ENCODE data around the gene NR2F1. TPM values are rescaled to one million over a fixed set of nuclear protein-coding genes. Genes with fewer than 3 reads are reported as not detected.

NR2F1 gene
- 0.76 and 1.2 TPM in 2 replicates for total RNA-seq

DNA sequence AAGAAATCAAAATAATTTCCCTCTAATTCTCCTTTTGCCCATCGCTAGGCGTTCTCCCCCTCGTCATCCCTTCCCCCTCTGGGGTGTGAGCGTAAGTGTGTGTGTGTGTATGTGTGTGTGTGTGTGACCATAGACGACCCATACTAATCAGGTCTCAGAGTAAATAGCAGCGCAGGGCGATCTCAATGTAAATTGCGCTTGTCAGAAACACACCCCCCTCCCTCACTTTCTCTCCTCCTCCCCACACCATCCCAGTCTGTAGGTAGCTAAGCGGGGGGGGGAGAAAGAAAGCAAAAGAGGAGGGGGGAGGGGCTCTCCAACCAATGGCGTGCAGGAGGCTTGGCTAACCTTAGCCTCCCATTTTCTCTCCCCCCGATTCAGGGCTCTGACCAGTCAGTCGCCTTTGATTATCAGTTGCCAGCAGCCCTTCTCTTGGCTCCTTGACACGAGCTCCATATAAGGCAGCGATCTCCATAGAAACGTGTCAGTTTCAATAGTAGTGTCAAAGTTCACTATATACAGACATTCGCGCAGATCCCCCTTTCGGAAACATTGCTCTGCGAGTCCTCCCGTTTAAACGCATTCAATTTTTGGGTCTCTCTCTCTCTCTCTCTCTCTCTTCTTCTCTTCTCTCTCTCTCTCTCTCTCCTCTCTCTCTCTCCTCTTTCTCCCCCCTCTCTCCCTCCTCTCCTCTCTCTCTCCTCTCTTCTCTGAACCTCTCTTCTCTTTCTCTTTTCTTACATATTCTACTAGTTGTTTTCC, at the start of gene NR2F1:
Gene NR2F1, plus strand, starts transcription at position 546 of the 762 bp plus-strand sequence. CDS start 1,802 bp downstream, outside the sequence.

DNA sequence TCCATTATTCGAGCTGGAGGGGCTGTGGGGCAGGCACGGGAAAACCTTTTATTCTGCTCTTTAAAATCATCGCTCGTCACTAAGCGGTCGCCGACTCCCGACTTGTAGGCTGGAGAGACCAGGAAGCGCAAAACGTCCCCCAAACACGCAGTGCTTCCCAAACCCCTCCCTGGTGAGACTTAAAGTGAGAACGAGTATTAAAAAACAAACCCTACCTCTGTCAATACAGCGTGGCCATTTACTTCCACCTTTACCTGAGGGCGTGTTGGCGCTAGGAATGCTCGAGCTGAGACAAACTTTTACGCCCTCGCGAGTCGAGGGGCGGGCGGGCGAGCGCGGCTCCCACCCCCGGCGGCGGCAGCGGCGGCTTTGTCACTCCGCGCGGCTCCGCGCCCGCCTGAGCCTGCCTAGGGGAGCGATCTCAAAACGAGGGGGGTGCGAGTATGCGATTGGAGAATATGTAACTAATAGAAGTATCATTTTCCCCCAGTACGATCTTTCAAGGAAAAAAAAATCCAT, 2.0 kb upstream of the NR2F1 start, which contains the start of gene NR2F1-AS1:
Gene NR2F1-AS1, minus strand, starts transcription at position 293 of the 519 bp plus-strand sequence.

Other genes with a start within 250 kb of the NR2F1 start
- 4.9 and 5.4 TPM in 2 replicates for gene NR2F1-AS1, start 2.0 kb upstream of the NR2F1 start, total RNA-seq
- 4.3 and 4.9 TPM in 2 replicates for gene POU5F2, start 158.4 kb downstream of the NR2F1 start, total RNA-seq